ENCODE data around the gene TIPARP. TPM values are rescaled to one million over a fixed set of nuclear protein-coding genes. Genes with fewer than 3 reads are reported as not detected.

The TIPARP gene
- total and polyA plus RNA-seq, 2 of the 13 experiments (the other 11 are each of a cell fraction or from before 2014, with no cell fraction given): 7.3 to 19.7 TPM

DNA sequence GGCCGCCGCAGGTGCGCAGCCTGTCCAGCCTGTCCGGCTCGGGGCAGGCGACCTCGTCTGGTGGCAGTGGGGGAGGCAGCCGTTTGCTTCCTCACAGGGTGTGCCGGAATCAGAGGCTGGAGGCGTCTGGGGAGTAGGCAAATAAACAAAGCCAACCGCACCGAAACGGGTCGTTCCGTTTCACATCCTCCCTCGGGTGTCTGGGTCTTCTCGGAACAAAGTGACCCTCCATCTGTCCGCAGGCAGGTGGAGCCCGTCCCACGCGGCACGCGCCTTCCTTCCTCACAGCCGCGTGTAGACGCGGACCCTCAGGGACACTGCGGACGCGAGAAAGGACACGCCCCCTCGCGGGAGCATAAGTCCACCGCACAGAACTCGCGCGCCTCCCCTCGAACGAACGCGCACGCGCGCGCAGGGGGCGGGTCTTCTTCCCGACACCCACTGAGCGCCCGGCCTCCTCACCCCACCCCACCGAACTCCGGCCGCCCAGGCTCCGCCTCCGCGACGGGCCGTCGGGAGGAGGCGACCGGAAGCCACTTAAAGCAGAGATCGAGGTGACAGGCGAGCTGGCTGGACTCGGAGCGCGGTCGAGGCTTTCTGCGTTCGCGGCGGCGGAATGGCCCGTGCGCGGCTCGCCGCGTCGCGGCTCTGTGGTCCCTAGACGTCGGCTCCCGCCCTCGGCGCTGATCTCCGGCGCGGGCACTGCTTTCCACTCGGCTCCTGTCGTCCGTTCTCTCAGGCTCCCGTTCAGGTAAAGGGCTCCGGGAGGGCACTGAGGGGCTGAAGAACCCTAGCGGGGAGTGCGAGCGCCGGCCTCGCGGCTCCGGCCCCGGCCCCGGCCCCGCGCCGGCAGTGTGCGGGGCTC lies at the start of gene TIPARP (continued):
- TF ChIP-seq SPEN (CRISPR knock-in tag; IDR thresholded peaks at IDR 0.05; ENCODE audit: low read depth): peak; percentile 90; the same call in 1 of the 2 replicates
- peak; percentile 39; the same call in 1 of the 2 replicates for TF ChIP-seq ZSCAN20 (CRISPR knock-in tag; IDR thresholded peaks at IDR 0.05; ENCODE audit: borderline replicate concordance)
- peak; percentile 87; the same call in 1 of the 2 replicates for TF ChIP-seq ZNF569 (CRISPR knock-in tag; IDR thresholded peaks at IDR 0.05; ENCODE audit: borderline replicate concordance)
- TF ChIP-seq TBP (CRISPR knock-in tag; IDR thresholded peaks at IDR 0.05): 0 out of 2 replicates have a peak, but pooled peaks have one; percentile 51
- TF ChIP-seq, protein P1, sequence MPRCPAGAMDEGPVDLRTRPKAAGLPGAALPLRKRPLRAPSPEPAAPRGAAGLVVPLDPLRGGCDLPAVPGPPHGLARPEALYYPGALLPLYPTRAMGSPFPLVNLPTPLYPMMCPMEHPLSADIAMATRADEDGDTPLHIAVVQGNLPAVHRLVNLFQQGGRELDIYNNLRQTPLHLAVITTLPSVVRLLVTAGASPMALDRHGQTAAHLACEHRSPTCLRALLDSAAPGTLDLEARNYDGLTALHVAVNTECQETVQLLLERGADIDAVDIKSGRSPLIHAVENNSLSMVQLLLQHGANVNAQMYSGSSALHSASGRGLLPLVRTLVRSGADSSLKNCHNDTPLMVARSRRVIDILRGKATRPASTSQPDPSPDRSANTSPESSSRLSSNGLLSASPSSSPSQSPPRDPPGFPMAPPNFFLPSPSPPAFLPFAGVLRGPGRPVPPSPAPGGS (CRISPR knock-in tag; IDR thresholded peaks at IDR 0.05): peak; percentile 83; the same call in 1 of the 2 replicates
- TF ChIP-seq ARNTL (CRISPR knock-in tag; IDR thresholded peaks at IDR 0.05): peak; percentile 82
- TF ChIP-seq ZNF724P (CRISPR knock-in tag; IDR thresholded peaks at IDR 0.05; ENCODE audit: borderline replicate concordance): peak; percentile 88; the same call in 1 of the 2 replicates
- no peak for TF ChIP-seq RFX5 (IDR thresholded peaks at IDR 0.05; ENCODE audit: low read depth, low read length)
- TF ChIP-seq, protein P2, sequence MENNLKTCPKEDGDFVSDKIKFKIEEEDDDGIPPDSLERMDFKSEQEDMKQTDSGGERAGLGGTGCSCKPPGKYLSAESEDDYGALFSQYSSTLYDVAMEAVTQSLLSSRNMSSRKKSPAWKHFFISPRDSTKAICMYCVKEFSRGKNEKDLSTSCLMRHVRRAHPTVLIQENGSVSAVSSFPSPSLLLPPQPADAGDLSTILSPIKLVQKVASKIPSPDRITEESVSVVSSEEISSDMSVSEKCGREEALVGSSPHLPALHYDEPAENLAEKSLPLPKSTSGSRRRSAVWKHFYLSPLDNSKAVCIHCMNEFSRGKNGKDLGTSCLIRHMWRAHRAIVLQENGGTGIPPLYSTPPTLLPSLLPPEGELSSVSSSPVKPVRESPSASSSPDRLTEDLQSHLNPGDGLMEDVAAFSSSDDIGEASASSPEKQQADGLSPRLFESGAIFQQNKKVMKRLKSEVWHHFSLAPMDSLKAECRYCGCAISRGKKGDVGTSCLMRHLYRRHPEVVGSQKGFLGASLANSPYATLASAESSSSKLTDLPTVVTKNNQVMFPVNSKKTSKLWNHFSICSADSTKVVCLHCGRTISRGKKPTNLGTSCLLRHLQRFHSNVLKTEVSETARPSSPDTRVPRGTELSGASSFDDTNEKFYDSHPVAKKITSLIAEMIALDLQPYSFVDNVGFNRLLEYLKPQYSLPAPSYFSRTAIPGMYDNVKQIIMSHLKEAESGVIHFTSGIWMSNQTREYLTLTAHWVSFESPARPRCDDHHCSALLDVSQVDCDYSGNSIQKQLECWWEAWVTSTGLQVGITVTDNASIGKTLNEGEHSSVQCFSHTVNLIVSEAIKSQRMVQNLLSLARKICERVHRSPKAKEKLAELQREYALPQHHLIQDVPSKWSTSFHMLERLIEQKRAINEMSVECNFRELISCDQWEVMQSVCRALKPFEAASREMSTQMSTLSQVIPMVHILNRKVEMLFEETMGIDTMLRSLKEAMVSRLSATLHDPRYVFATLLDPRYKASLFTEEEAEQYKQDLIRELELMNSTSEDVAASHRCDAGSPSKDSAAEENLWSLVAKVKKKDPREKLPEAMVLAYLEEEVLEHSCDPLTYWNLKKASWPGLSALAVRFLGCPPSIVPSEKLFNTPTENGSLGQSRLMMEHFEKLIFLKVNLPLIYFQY (CRISPR knock-in tag; IDR thresholded peaks at IDR 0.05; ENCODE audit: borderline replicate concordance): peak; percentile 96
- TF ChIP-seq, protein P3, sequence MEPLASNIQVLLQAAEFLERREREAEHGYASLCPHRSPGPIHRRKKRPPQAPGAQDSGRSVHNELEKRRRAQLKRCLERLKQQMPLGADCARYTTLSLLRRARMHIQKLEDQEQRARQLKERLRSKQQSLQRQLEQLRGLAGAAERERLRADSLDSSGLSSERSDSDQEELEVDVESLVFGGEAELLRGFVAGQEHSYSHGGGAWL (CRISPR knock-in tag; IDR thresholded peaks at IDR 0.05): peak; percentile 54; the same call in 1 of the 2 replicates
- peak; percentile 81; the same call in 1 of the 2 replicates for TF ChIP-seq IRF2 (CRISPR knock-in tag; IDR thresholded peaks at IDR 0.05)
- TF ChIP-seq, protein P4, sequence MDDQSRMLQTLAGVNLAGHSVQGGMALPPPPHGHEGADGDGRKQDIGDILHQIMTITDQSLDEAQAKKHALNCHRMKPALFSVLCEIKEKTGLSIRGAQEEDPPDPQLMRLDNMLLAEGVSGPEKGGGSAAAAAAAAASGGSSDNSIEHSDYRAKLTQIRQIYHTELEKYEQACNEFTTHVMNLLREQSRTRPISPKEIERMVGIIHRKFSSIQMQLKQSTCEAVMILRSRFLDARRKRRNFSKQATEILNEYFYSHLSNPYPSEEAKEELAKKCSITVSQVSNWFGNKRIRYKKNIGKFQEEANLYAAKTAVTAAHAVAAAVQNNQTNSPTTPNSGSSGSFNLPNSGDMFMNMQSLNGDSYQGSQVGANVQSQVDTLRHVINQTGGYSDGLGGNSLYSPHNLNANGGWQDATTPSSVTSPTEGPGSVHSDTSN (CRISPR knock-in tag; IDR thresholded peaks at IDR 0.05; ENCODE audit: borderline replicate concordance): no peak
- TF ChIP-seq ZNF34 (CRISPR knock-in tag; IDR thresholded peaks at IDR 0.05; ENCODE audit: borderline replicate concordance): peak; percentile 98; the same call in 1 of the 2 replicates
- 0 out of 2 replicates have a peak, but pooled peaks have one; percentile 49 for TF ChIP-seq PCBP1 (IDR thresholded peaks at IDR 0.05; ENCODE audit: borderline replicate concordance, low read depth, low read length)
- no peak for TF ChIP-seq ZNF205 (CRISPR knock-in tag; IDR thresholded peaks at IDR 0.05)
- peak; percentile 75; the same call in 1 of the 2 replicates for TF ChIP-seq RXRB (CRISPR knock-in tag; IDR thresholded peaks at IDR 0.05; ENCODE audit: borderline replicate concordance)
- no peak for TF ChIP-seq TCF7L2 (IDR thresholded peaks at IDR 0.05; ENCODE audit: low read depth, low read length)
- TF ChIP-seq ETV5 (CRISPR knock-in tag; IDR thresholded peaks at IDR 0.05; ENCODE audit: borderline replicate concordance): peak; percentile 95
- no peak for TF ChIP-seq SP140L (CRISPR knock-in tag; IDR thresholded peaks at IDR 0.05; ENCODE audit: borderline replicate concordance)
